Esophagus muscularis mucosa (tissue), 4 donors: ENCODE results near the gene HS3ST4. TPM values are rescaled to one million over a fixed set of nuclear protein-coding genes. Genes with fewer than 3 reads are reported as not detected.
A peak's percentile ranks its signal among the peaks of the same experiment; 100 is the strongest.

Source experiments
- DNase-seq: peaks from one replicate; pipeline ENCODE4 v3.0.0-alpha.2; 2017; ENCODE audit errors: extremely low spot score
- H3K27ac ChIP-seq, 4 donors: fragments of 200-600 bp; sonication (generic); replicated peaks in 1 of 4; 1 replicate in 3 of 4; 2 replicates in 1 of 4; pipeline ENCODE4 v1.5.1; 2016 to 2019; ENCODE audit warnings: mild to moderate bottlenecking in 1 of 4
- H3K27me3 ChIP-seq, 4 donors: fragments of 200-600 bp; sonication (generic); one replicate each; pipeline versions ENCODE4 v1.5.1 to v1.6.0; 2016 to 2019
- H3K36me3 ChIP-seq, 4 donors: fragments of 200-600 bp; sonication (generic); one replicate each; pipeline ENCODE4 v1.5.1; 2016 to 2019
- H3K4me1 ChIP-seq, 4 donors: fragments of 200-600 bp; sonication (generic); one replicate each; pipeline ENCODE4 v1.5.1; 2016 to 2019
- H3K4me3 ChIP-seq, 4 donors: fragments of 200-600 bp; sonication (generic); 1 replicate in 2 of 4; 2 replicates in 2 of 4; pipeline ENCODE4 v1.5.1; 2016 to 2019; ENCODE audit warnings: mild to moderate bottlenecking in 4 of 4, moderate library complexity in 1 of 4
- H3K9me3 ChIP-seq, 4 donors: fragments of 200-600 bp; sonication (generic); 1 replicate in 3 of 4; 2 replicates in 1 of 4; pipeline ENCODE4 v1.5.1; 2016 to 2019
- CTCF ChIP-seq, 3 experiments: fragments of 200-600 bp in 2 of 3; fragments of 450-650 bp in 1 of 3; sonication (generic) in 2 of 3; IDR thresholded peaks; one replicate each; pipeline ENCODE4 v1.5.1; 2017 to 2019; ENCODE audit warnings: antibody characterized with exemption in 3 of 3, mild to moderate bottlenecking in 2 of 3, moderate library complexity in 1 of 3
- EP300 ChIP-seq: sonication (generic); formaldehyde crosslinking; IDR thresholded peaks from one replicate; pipeline ENCODE4 v1.6.1; 2017; ENCODE audit warnings: antibody characterized with exemption
- POLR2A ChIP-seq: fragments of 450-650 bp; IDR thresholded peaks from one replicate; pipeline ENCODE4 v1.6.1; 2017; ENCODE audit warnings: antibody characterized with exemption, moderate library complexity, mild to moderate bottlenecking, low read depth
- POLR2AphosphoS5 ChIP-seq, 2 donors: sonication (generic); formaldehyde crosslinking; IDR thresholded peaks; one replicate each; pipeline ENCODE4 v1.6.1; 2017; ENCODE audit warnings: antibody characterized with exemption in 2 of 2
- WGBS: methylation state at CpG from one replicate; pipeline ENCODE4 v1.1.5; 2018; 5-methylcytosine and 5-hydroxymethylcytosine counted together
- intact Hi-C: fragments of 100-400 bp; cut with DNase I; formaldehyde crosslinking; loops from one replicate; pipeline ENCODE4 v1.15.1; 2023
- total RNA-seq, 4 donors: library from RNA; depleted of rRNA; stranded (reverse); fragments of >200 nt; gene quantifications; one replicate each; pipeline versions ENCODE4 v1.1.0 to v1.2.1, GENCODE V29; 2016

The HS3ST4 gene
- total RNA-seq, 4 donors from 2014 or later = not detected

- Histone ChIP-seq H3K9me3 (peaks cover 0 to 17% (median 8%) of the 10 kb centered on the region in 4 donors), H3K4me3 (no peak overlapping the region), H3K27me3 (peaks cover 0 to 20% (median 1%) of the 10 kb centered on the region in 4 donors), H3K27ac (no peak overlapping the region), H3K36me3 (no peaks in the 10 kb centered on the region), H3K4me1 (no peaks in the 10 kb centered on the region)
- 9% methylated on average over 1 of the region's 1 CpG for WGBS
- no peak for TF ChIP-seq CTCF (IDR thresholded peaks at IDR 0.05)
- no peak for TF ChIP-seq EP300
- no peak for TF ChIP-seq POLR2AphosphoS5 (IDR thresholded peaks at IDR 0.05)
- intact Hi-C loops = no loop called here
- DNase-seq = peak; percentile 34
Measured at GRCh38 chr16:25855063-25855462, 163.3 kb downstream of the HS3ST4 start.

- H3K9me3 ChIP-seq = peaks cover 0 to 17% (median 8%) of the 10 kb centered on the region in 4 donors
- no peak for TF ChIP-seq POLR2AphosphoS5 (IDR thresholded peaks at IDR 0.05)
- no peak for TF ChIP-seq POLR2A
- no peak for TF ChIP-seq EP300
- TF ChIP-seq CTCF (IDR thresholded peaks at IDR 0.05) = no peak
- H3K27ac ChIP-seq = no peak overlapping the region
- H3K36me3 ChIP-seq = no peaks in the 10 kb centered on the region
- H3K4me3 ChIP-seq = no peak overlapping the region
- intact Hi-C loops = no loop called here
- no peaks in the 10 kb centered on the region for H3K4me1 ChIP-seq
- WGBS = 14% methylated on average over 2 of the region's 2 CpGs
- DNase-seq = peak; percentile 66
- H3K27me3 ChIP-seq = peaks cover 0 to 19% (median 1%) of the 10 kb centered on the region in 4 donors
Measured at GRCh38 chr16:25855818-25856217, 164.1 kb downstream of the HS3ST4 start.

- peaks cover 0 to 15% (median 1%) of the 10 kb centered on the region in 4 donors for H3K27me3 ChIP-seq
- peaks cover 0 to 22% (median 10%) of the 10 kb centered on the region in 4 donors for H3K9me3 ChIP-seq
- no peak overlapping the region for H3K4me3 ChIP-seq
- H3K27ac ChIP-seq = no peak overlapping the region
- no peaks in the 10 kb centered on the region for H3K36me3 ChIP-seq
- TF ChIP-seq CTCF (IDR thresholded peaks at IDR 0.05) (no peak), POLR2A (no peak), EP300 (no peak), POLR2AphosphoS5 (IDR thresholded peaks at IDR 0.05) (no peak)
- 49% methylated on average over 3 of the region's 3 CpGs for WGBS
- no peak for DNase-seq
- H3K4me1 ChIP-seq = no peaks in the 10 kb centered on the region
- intact Hi-C loops = no loop called here
Measured at GRCh38 chr16:25859645-25860044, 167.9 kb downstream of the HS3ST4 start.

- Histone ChIP-seq H3K27ac (no peak overlapping the region), H3K4me1 (no peaks in the 10 kb centered on the region), H3K9me3 (peaks cover 0 to 5% (median 2%) of the 10 kb centered on the region in 4 donors), H3K27me3 (peaks cover 0 to 5% (median 0%) of the 10 kb centered on the region in 4 donors), H3K4me3 (no peak overlapping the region), H3K36me3 (no peaks in the 10 kb centered on the region)
- DNase-seq = no peak
- WGBS = 76% methylated on average over 2 of the region's 2 CpGs
- TF ChIP-seq EP300 = no peak
- TF ChIP-seq POLR2A = no peak
- TF ChIP-seq POLR2AphosphoS5 (IDR thresholded peaks at IDR 0.05) = no peak
- TF ChIP-seq CTCF (IDR thresholded peaks at IDR 0.05) = no peak
- intact Hi-C loops = no loop called here
Measured at GRCh38 chr16:25867041-25867440, 175.3 kb downstream of the HS3ST4 start.

GRCh38 chr16:25868106-25868505, 176.3 kb downstream of the HS3ST4 start:
- TF ChIP-seq POLR2AphosphoS5 (IDR thresholded peaks at IDR 0.05) (no peak), EP300 (no peak), CTCF (IDR thresholded peaks at IDR 0.05) (no peak), POLR2A (no peak)
- DNase-seq = peak; percentile 34
- Histone ChIP-seq H3K4me1 (no peaks in the 10 kb centered on the region), H3K9me3 (peaks cover 0 to 5% (median 2%) of the 10 kb centered on the region in 4 donors), H3K4me3 (no peak overlapping the region), H3K36me3 (no peaks in the 10 kb centered on the region), H3K27me3 (peaks cover 0 to 5% (median 0%) of the 10 kb centered on the region in 4 donors), H3K27ac (no peak overlapping the region)
- intact Hi-C loops = no loop called here
- 30% methylated on average over 6 of the region's 6 CpGs for WGBS
